Lower leg skin (tissue), 3 donors: ENCODE data around the gene EEFSEC.

Experiments used
- CTCF ChIP-seq, 3 donors: fragments of 450-650 bp; IDR thresholded peaks; one replicate each; pipeline ENCODE4 v1.5.1; 2016; ENCODE audit warnings: antibody characterized with exemption in 3 of 3, mild to moderate bottlenecking in 3 of 3, moderate library complexity in 2 of 3
- POLR2A ChIP-seq, 2 donors: fragments of 450-650 bp; IDR thresholded peaks; one replicate each; pipeline ENCODE4 v1.6.1; 2016 to 2017; ENCODE audit warnings: antibody characterized with exemption in 2 of 2, mild to moderate bottlenecking in 1 of 2, moderate library complexity in 1 of 2

- TF ChIP-seq CTCF (IDR thresholded peaks at IDR 0.05): no peak
- TF ChIP-seq POLR2A (IDR thresholded peaks at IDR 0.05): no peak
Measured at GRCh38 chr3:128274837-128275236, 121.6 kb downstream of the EEFSEC start.
